Neural progenitor cell (in vitro differentiated cells): Measurements from ENCODE around the gene IL36RN.

ENCODE experiments used
- EZH2 ChIP-seq: fragments of 200-600 bp; sonication (generic); IDR thresholded peaks from 2 replicates; pipeline ENCODE4 v1.6.1; 2017; ENCODE audit warnings: antibody characterized with exemption, mild to moderate bottlenecking, moderate library complexity
- TF ChIP-seq, protein P1 (sequence below): fragments of 200-600 bp; sonication (generic); IDR thresholded peaks from 2 replicates; pipeline ENCODE4 v1.5.1; 2017; ENCODE audit warnings: antibody characterized with exemption, mild to moderate bottlenecking

DNA sequence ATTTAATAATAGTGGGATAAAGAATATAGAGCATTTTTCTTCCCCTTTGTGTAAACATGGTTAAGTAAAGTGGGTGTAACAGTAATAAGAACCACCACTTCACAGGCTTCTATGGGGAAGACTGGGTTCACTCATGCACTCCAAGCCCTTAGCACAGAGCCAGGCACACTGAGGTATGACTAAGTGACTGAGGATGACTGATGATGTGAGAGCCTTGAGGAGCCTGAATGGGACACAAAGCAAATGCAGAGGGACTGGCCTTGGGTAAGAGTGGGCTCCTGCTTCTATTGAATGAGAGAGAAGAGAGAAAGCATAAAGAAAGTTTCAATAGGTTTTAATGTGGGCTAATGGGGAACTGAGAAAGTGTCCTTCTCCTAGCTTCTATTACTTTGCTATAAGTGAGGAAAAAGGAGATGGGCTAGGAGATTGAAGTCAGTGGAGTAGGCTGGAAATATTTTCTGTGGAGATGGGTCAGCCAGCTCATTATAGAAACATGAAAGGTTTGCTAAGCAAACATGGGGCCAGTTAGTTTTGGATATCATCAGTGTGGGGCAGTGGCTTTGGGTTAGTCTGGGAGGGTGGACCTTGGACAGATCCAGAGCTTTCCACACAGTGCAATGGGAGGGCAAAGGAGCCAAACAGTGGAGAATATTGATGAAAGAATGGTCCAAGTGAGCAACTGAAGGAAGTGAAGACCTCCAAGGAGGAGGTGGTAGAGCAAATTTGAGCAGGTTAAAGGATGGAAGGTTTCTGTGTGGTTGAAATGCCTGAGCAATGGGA, 29.4 kb downstream of the IL36RN start:
- TF ChIP-seq, protein P1, sequence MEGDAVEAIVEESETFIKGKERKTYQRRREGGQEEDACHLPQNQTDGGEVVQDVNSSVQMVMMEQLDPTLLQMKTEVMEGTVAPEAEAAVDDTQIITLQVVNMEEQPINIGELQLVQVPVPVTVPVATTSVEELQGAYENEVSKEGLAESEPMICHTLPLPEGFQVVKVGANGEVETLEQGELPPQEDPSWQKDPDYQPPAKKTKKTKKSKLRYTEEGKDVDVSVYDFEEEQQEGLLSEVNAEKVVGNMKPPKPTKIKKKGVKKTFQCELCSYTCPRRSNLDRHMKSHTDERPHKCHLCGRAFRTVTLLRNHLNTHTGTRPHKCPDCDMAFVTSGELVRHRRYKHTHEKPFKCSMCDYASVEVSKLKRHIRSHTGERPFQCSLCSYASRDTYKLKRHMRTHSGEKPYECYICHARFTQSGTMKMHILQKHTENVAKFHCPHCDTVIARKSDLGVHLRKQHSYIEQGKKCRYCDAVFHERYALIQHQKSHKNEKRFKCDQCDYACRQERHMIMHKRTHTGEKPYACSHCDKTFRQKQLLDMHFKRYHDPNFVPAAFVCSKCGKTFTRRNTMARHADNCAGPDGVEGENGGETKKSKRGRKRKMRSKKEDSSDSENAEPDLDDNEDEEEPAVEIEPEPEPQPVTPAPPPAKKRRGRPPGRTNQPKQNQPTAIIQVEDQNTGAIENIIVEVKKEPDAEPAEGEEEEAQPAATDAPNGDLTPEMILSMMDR: no peak
- no peak for TF ChIP-seq EZH2
